GM23338 (cell line): ENCODE measurements around the gene TOMM70.

ENCODE experiments used
- CREB1 ChIP-seq: fragments of 250-450 bp; sonication (Bioruptor Pico); IDR thresholded peaks from 2 replicates; pipeline ENCODE4 v1.5.0; 2020; ENCODE audit warnings: low read depth, mild to moderate bottlenecking, moderate library complexity
- CTCF ChIP-seq, 2 experiments: fragments of 200-600 bp in 1 of 2; sonication (generic) in 1 of 2; conservative IDR thresholded peaks; 2 replicates each; pipeline versions ENCODE4 v1.5.1 to v1.6.1; 2016 to 2017; ENCODE audit warnings: antibody characterized with exemption in 2 of 2, low read depth in 2 of 2, mild to moderate bottlenecking in 2 of 2, moderate library complexity in 1 of 2
- EZH2 ChIP-seq: fragments of 200-600 bp; sonication (generic); IDR thresholded peaks from one replicate; pipeline ENCODE4 v1.8.0; 2017; ENCODE audit warnings: antibody characterized with exemption, mild to moderate bottlenecking, low read depth; ENCODE audit not compliant: unreplicated experiment
- JUNB ChIP-seq: IDR thresholded peaks from one replicate; pipeline ENCODE4 v1.6.1; 2016; ENCODE audit warnings: antibody characterized with exemption; ENCODE audit not compliant: unreplicated experiment
- POLR2AphosphoS5 ChIP-seq: IDR thresholded peaks from 2 replicates; pipeline ENCODE4 v1.6.1; 2016; ENCODE audit warnings: antibody characterized with exemption, low read depth
- REST ChIP-seq: IDR thresholded peaks from one replicate; pipeline ENCODE4 v1.6.1; 2018; ENCODE audit warnings: antibody characterized with exemption; ENCODE audit not compliant: unreplicated experiment
- STAT1 ChIP-seq: IDR thresholded peaks from one replicate; pipeline ENCODE4 v1.6.1; 2016; ENCODE audit warnings: antibody characterized with exemption; ENCODE audit not compliant: unreplicated experiment
- ZNF462 ChIP-seq: fragments of 250-450 bp; sonication (Bioruptor Pico); IDR thresholded peaks from 2 replicates; pipeline ENCODE4 v1.5.0; 2020; ENCODE audit warnings: mild to moderate bottlenecking, moderate library complexity

GRCh38 chr3:100348727-100349126, 52.2 kb downstream of the TOMM70 start:
- TF ChIP-seq POLR2AphosphoS5 (no peak), CTCF (conservative IDR thresholded peaks at IDR 0.05; ENCODE audit: low read depth in 2 of 2) (no peak), STAT1 (no peak), ZNF462 (CRISPR knock-in tag) (no peak), EZH2 (no peak), JUNB (no peak), REST (no peak), CREB1 (CRISPR knock-in tag) (no peak)
